ENCODE data around the gene FADS6.
"Not testable (repeated sequence)": the region's sequence is repeated elsewhere in the genome, so short reads cannot be mapped to it uniquely, and the experiment has no call there.

- TF ChIP-seq CTCF, POLR2A (IDR thresholded peaks at IDR 0.05): not testable (repeated sequence)
Measured at GRCh38 chr17:74911423-74911822, 18.0 kb upstream of the FADS6 start.
